Measurements from ENCODE around the gene REG3A. TPM values are rescaled to one million over a fixed set of nuclear protein-coding genes. Genes with fewer than 3 reads are reported as not detected.

The REG3A gene
- total RNA-seq, 2 donors from 2014 or later: not detected

- H3K4me1 Mint-ChIP-seq: no peaks in the 10 kb centered on the region
- H3K27ac Mint-ChIP-seq: no peak overlapping the region
- no peaks in the 10 kb centered on the region for H3K36me3 Mint-ChIP-seq (ENCODE audit: low read depth)
- ATAC-seq (replicated peaks): no peak
- H3K27me3 Mint-ChIP-seq: no peaks in the 10 kb centered on the region
- H3K9me3 Mint-ChIP-seq: peaks cover 13% of the 10 kb centered on the region
- no peak overlapping the region for H3K4me3 Mint-ChIP-seq
Observed at GRCh38 chr2:79138385-79138784, 21.2 kb downstream of the REG3A start.

- no peaks in the 10 kb centered on the region for H3K27me3 Mint-ChIP-seq
- no peaks in the 10 kb centered on the region for H3K36me3 Mint-ChIP-seq (ENCODE audit: low read depth)
- no peak for ATAC-seq (replicated peaks)
- no peak overlapping the region for H3K4me3 Mint-ChIP-seq
- no peaks in the 10 kb centered on the region for H3K4me1 Mint-ChIP-seq
- H3K9me3 Mint-ChIP-seq: peaks cover 5% of the 10 kb centered on the region
- H3K27ac Mint-ChIP-seq: no peak overlapping the region
Observed at GRCh38 chr2:79131687-79132086, 27.9 kb downstream of the REG3A start.

GRCh38 chr2:79129804-79130203 is 29.7 kb downstream of the REG3A start:
- Mint-ChIP-seq H3K4me1 (no peaks in the 10 kb centered on the region), H3K36me3 (ENCODE audit: low read depth) (no peaks in the 10 kb centered on the region), H3K27ac (no peak overlapping the region), H3K9me3 (peaks cover 5% of the 10 kb centered on the region), H3K27me3 (no peaks in the 10 kb centered on the region), H3K4me3 (no peak overlapping the region)
- ATAC-seq (replicated peaks): no peak

GRCh38 chr2:79129260-79129659 is 30.3 kb downstream of the REG3A start:
- Mint-ChIP-seq H3K27me3 (no peaks in the 10 kb centered on the region), H3K4me3 (no peak overlapping the region), H3K9me3 (peaks cover 7% of the 10 kb centered on the region), H3K4me1 (no peaks in the 10 kb centered on the region), H3K36me3 (ENCODE audit: low read depth) (no peaks in the 10 kb centered on the region), H3K27ac (no peak overlapping the region)
- no peak for ATAC-seq (replicated peaks)

GRCh38 chr2:79128406-79128805 is 31.1 kb downstream of the REG3A start:
- Mint-ChIP-seq H3K4me1 (no peaks in the 10 kb centered on the region), H3K27me3 (no peaks in the 10 kb centered on the region)
- ATAC-seq (replicated peaks): no peak

GRCh38 chr2:79125721-79125985 is 33.9 kb downstream of the REG3A start:
- Mint-ChIP-seq H3K4me3 (no peak overlapping the region), H3K36me3 (ENCODE audit: low read depth) (no peaks in the 10 kb centered on the region), H3K9me3 (peaks cover 14% of the 10 kb centered on the region), H3K27me3 (no peaks in the 10 kb centered on the region), H3K4me1 (no peaks in the 10 kb centered on the region), H3K27ac (no peak overlapping the region)
- no peak for ATAC-seq (replicated peaks)

More at GRCh38 chr2:79128406-79128805, 31.1 kb downstream of the REG3A start:
- Mint-ChIP-seq H3K9me3 (peaks cover 10% of the 10 kb centered on the region), H3K27ac (no peak overlapping the region), H3K4me3 (no peak overlapping the region), H3K36me3 (ENCODE audit: low read depth) (no peaks in the 10 kb centered on the region)

- no peak overlapping the region for H3K27ac Mint-ChIP-seq
- no peaks in the 10 kb centered on the region for H3K36me3 Mint-ChIP-seq (ENCODE audit: low read depth)
- H3K9me3 Mint-ChIP-seq: peaks cover 14% of the 10 kb centered on the region
- no peaks in the 10 kb centered on the region for H3K27me3 Mint-ChIP-seq
- H3K4me3 Mint-ChIP-seq: no peak overlapping the region
- ATAC-seq (replicated peaks): no peak
- H3K4me1 Mint-ChIP-seq: no peaks in the 10 kb centered on the region
Observed at GRCh38 chr2:79124907-79125720, 34.4 kb downstream of the REG3A start.

- Mint-ChIP-seq H3K4me3 (no peak overlapping the region), H3K4me1 (no peaks in the 10 kb centered on the region), H3K9me3 (peaks cover 14% of the 10 kb centered on the region), H3K27me3 (no peaks in the 10 kb centered on the region), H3K27ac (no peak overlapping the region), H3K36me3 (ENCODE audit: low read depth) (no peaks in the 10 kb centered on the region)
- ATAC-seq (replicated peaks): no peak
Observed at GRCh38 chr2:79122676-79123075, 36.9 kb downstream of the REG3A start.

GRCh38 chr2:79120194-79120713 is 39.3 kb downstream of the REG3A start, which contains the start of gene REG1A:
Gene REG1A (plus strand): TSS chr2:79120488. CDS start chr2:79120862, 374 bp downstream.
- peaks cover 20% of the 10 kb centered on the region for H3K9me3 Mint-ChIP-seq
- ATAC-seq (replicated peaks): no peak
- no peaks in the 10 kb centered on the region for H3K4me1 Mint-ChIP-seq
- no peak within 1 kb of the TSS for H3K27ac Mint-ChIP-seq
- H3K36me3 Mint-ChIP-seq (ENCODE audit: low read depth): no peaks in the 10 kb centered on the region
- no peak within 1 kb of the TSS for H3K4me3 Mint-ChIP-seq
- H3K27me3 Mint-ChIP-seq: no peaks in the 10 kb centered on the region

GRCh38 chr2:79116997-79117928 is 42.3 kb downstream of the REG3A start:
- Mint-ChIP-seq H3K4me1 (no peaks in the 10 kb centered on the region), H3K27me3 (no peaks in the 10 kb centered on the region), H3K9me3 (peaks cover 26% of the 10 kb centered on the region), H3K27ac (no peak overlapping the region), H3K4me3 (no peak overlapping the region), H3K36me3 (ENCODE audit: low read depth) (no peaks in the 10 kb centered on the region)
- no peak for ATAC-seq (replicated peaks)

- H3K27ac Mint-ChIP-seq: no peak overlapping the region
- no peaks in the 10 kb centered on the region for H3K27me3 Mint-ChIP-seq
- no peak overlapping the region for H3K4me3 Mint-ChIP-seq
- peaks cover 22% of the 10 kb centered on the region for H3K9me3 Mint-ChIP-seq
- no peaks in the 10 kb centered on the region for H3K36me3 Mint-ChIP-seq (ENCODE audit: low read depth)
- no peak for ATAC-seq (replicated peaks)
- H3K4me1 Mint-ChIP-seq: no peaks in the 10 kb centered on the region
Observed at GRCh38 chr2:79114797-79115494, 44.6 kb downstream of the REG3A start.

GRCh38 chr2:79112269-79112668 is 47.3 kb downstream of the REG3A start:
- H3K9me3 Mint-ChIP-seq: peaks cover 22% of the 10 kb centered on the region
- no peaks in the 10 kb centered on the region for H3K36me3 Mint-ChIP-seq (ENCODE audit: low read depth)
- H3K27me3 Mint-ChIP-seq: no peaks in the 10 kb centered on the region
- no peak overlapping the region for H3K4me3 Mint-ChIP-seq
- no peak overlapping the region for H3K27ac Mint-ChIP-seq
- no peak for ATAC-seq (replicated peaks)
- no peaks in the 10 kb centered on the region for H3K4me1 Mint-ChIP-seq
